Effector memory CD4-positive, alpha-beta T cell (primary cell): ENCODE data around the gene FIBP.

ENCODE experiments used
- DNase-seq, 3 donors: peaks; one replicate each; pipeline ENCODE4 v3.0.0-alpha.2; 2020
- H3K27ac ChIP-seq: 2 replicates; pipeline ENCODE4 v1.7.0; 2013; ENCODE audit warnings: mild to moderate bottlenecking, low read length, moderate library complexity; ENCODE audit not compliant: insufficient read depth, poor library complexity, severe bottlenecking
- H3K27me3 ChIP-seq: replicated peaks from 2 replicates; pipeline ENCODE4 v1.7.0; 2013; ENCODE audit warnings: mild to moderate bottlenecking, low read length; ENCODE audit not compliant: insufficient read depth, control insufficient read depth, poor library complexity, severe bottlenecking
- H3K36me3 ChIP-seq: 2 replicates; pipeline ENCODE4 v1.7.0; 2013; ENCODE audit warnings: mild to moderate bottlenecking, low read length, moderate library complexity; ENCODE audit not compliant: control insufficient read depth, insufficient read depth
- H3K4me1 ChIP-seq: 2 replicates; pipeline ENCODE4 v1.7.0; 2013; ENCODE audit warnings: low read length, mild to moderate bottlenecking; ENCODE audit not compliant: control insufficient read depth, insufficient read depth, poor library complexity, severe bottlenecking
- H3K4me3 ChIP-seq: 2 replicates; pipeline ENCODE4 v1.7.0; 2013; ENCODE audit warnings: low read length, low read depth, mild to moderate bottlenecking; ENCODE audit not compliant: insufficient read depth, poor library complexity, severe bottlenecking
- H3K9me3 ChIP-seq: 2 replicates; pipeline ENCODE4 v1.7.0; 2013; ENCODE audit warnings: mild to moderate bottlenecking, low read length, moderate library complexity; ENCODE audit not compliant: control insufficient read depth

The FIBP gene

GRCh38 chr11:65915101-65915820, 27.0 kb upstream of the FIBP start:
- DNase-seq: no peak
- Histone ChIP-seq H3K36me3 (no peaks in the 10 kb centered on the region), H3K27me3 (no peaks in the 10 kb centered on the region)

GRCh38 chr11:65912845-65913244, 24.6 kb upstream of the FIBP start:
- Histone ChIP-seq H3K27me3 (no peaks in the 10 kb centered on the region), H3K9me3 (no peaks in the 10 kb centered on the region), H3K27ac (no peak overlapping the region), H3K4me1 (peaks cover 12% of the 10 kb centered on the region), H3K36me3 (no peaks in the 10 kb centered on the region), H3K4me3 (no peak overlapping the region)
- no peak for DNase-seq

More at GRCh38 chr11:65915101-65915820, 27.0 kb upstream of the FIBP start:
- Histone ChIP-seq H3K4me1 (peaks cover 22% of the 10 kb centered on the region), H3K9me3 (no peaks in the 10 kb centered on the region), H3K27ac (no peak overlapping the region), H3K4me3 (no peak overlapping the region)

DNA sequence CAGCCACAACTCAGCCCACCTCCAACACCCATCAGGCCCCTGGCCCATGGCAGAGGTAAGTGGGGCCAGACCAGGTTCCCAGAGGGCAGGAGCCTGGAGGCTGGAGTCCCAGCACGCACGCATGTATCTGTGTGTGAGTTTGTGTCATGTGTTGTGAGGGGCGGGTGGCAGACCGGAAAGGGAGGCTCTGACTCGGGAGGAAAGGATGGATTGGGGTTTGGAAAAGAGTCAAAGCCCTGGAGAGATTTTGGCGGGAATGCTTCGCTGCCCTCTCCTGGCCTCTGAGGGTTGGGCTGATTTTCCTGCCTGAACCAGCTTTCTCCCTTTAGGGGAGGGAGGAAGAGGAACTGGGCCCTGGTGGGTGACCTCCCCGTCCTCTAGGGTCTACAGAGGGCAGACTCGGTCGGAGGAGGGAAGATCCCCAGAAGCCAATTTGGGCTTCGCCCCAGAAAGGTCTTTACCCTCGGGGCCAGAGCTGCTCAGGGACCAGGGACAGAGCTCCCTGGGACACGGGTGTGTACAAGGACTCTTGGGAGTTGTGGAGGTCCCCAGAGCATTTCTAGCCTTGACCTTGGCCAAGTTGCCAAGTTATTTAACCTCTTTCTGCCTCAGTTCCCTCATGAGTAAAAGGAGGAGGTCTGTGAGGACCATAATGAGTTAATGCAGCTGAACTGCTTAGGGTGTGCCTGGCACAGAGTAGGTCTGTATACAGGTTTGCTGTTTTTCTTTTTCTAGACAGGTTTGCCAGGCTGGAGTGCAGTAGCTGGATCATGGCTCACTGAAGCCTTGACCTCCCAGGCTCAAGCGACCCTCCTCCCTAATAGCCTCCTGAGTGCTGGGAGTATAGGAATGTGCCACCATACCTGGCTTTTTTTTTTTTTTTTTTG, 23.7 kb upstream of the FIBP start:
- DNase-seq: no peak
- no peaks in the 10 kb centered on the region for H3K9me3 ChIP-seq

GRCh38 chr11:65907878-65908277, 19.6 kb upstream of the FIBP start:
- H3K4me1 ChIP-seq: no peaks in the 10 kb centered on the region
- no peak overlapping the region for H3K27ac ChIP-seq
- DNase-seq: no peak
- no peaks in the 10 kb centered on the region for H3K36me3 ChIP-seq
- H3K4me3 ChIP-seq: no peak overlapping the region
- H3K9me3 ChIP-seq: no peaks in the 10 kb centered on the region
- H3K27me3 ChIP-seq: no peaks in the 10 kb centered on the region

More for the DNA sequence above, 23.7 kb upstream of the FIBP start:
- Histone ChIP-seq H3K4me3 (no peak overlapping the region), H3K4me1 (peaks cover 2% of the 10 kb centered on the region), H3K36me3 (no peaks in the 10 kb centered on the region), H3K27me3 (no peaks in the 10 kb centered on the region), H3K27ac (no peak overlapping the region)

GRCh38 chr11:65906602-65907001, 18.3 kb upstream of the FIBP start:
- Histone ChIP-seq H3K4me3 (no peak overlapping the region), H3K9me3 (no peaks in the 10 kb centered on the region), H3K27ac (no peak overlapping the region), H3K27me3 (no peaks in the 10 kb centered on the region), H3K4me1 (no peaks in the 10 kb centered on the region), H3K36me3 (no peaks in the 10 kb centered on the region)
- DNase-seq: no peak

DNA sequence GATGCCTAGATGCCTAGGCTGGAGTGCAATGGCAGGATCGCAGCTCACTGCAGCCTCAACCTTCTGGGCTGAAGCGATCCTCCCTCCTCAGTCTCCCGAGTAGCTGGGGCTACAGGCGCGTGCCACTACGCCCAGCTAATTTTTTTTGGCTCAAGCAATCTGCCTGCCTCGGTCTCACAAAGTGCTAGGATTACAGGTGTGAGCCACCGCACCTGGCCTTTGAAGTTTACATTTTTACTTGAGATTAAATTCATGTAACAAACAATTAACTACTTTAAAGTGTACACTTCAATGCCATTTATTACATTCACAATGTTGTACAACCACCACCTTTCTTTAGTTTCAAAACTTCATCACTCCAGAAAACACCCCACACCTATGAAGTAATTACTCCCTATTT, 15.4 kb upstream of the FIBP start:
- no peak for DNase-seq
- no peaks in the 10 kb centered on the region for H3K36me3 ChIP-seq
- H3K9me3 ChIP-seq: no peaks in the 10 kb centered on the region
- peaks cover 11% of the 10 kb centered on the region for H3K27me3 ChIP-seq
- peaks cover 18% of the 10 kb centered on the region for H3K4me1 ChIP-seq
- no peak overlapping the region for H3K27ac ChIP-seq
- no peak overlapping the region for H3K4me3 ChIP-seq

GRCh38 chr11:65903068-65903481, 14.8 kb upstream of the FIBP start:
- Histone ChIP-seq H3K27me3 (peaks cover 11% of the 10 kb centered on the region), H3K4me1 (peaks cover 19% of the 10 kb centered on the region), H3K4me3 (no peak overlapping the region), H3K9me3 (no peaks in the 10 kb centered on the region), H3K36me3 (no peaks in the 10 kb centered on the region), H3K27ac (no peak overlapping the region)
- DNase-seq: no peak

GRCh38 chr11:65900899-65901180, 12.6 kb upstream of the FIBP start:
- Histone ChIP-seq H3K9me3 (no peaks in the 10 kb centered on the region), H3K4me1 (peaks cover 19% of the 10 kb centered on the region), H3K4me3 (no peak overlapping the region), H3K27me3 (peaks cover 11% of the 10 kb centered on the region), H3K36me3 (no peaks in the 10 kb centered on the region), H3K27ac (no peak overlapping the region)
- no peak for DNase-seq

DNA sequence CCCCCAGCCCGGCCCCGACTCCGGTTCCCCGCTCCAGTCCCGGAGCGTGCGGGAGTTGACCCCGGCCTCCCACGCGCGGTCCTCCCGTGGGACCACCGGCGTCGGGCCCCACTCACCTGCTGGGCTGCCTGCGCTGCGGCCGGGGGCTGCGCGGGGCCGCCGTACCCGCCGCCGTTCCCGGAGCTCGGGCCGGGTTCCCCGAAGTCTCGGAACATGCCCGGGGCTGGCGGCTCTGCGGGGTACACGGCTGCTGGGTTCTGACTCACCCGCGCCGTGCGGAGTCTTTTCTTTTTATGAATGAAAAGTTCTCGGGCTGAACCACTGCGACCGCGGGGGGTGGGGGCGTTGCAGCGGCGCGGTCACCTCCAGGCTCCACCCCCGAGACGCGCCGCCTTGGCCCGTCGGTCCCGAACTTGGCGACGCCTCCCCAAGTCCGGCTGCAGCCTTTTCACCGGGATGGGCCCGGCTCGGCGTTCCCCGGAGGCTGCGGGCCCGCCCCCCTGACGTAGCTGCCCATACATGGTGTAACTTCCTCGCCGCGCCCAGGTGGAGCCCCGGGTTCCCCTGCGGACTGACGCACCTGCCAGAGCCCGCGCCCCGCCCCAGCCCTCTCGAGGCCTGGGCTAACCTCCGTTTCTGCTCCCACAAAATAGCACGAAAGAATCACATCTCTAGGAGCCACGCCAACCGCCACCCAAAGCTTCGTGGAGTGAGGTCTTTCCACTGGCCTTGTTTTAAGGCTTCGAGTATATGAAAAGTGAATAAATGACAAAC, 12.0 kb upstream of the FIBP start, which contains the start of gene FOSL1:
TSS of gene FOSL1 (minus strand) at position 264 of the 774 bp plus-strand sequence. CDS start at position 215, 49 bp downstream.
- Histone ChIP-seq H3K4me1 (peaks cover 19% of the 10 kb centered on the region), H3K4me3 (peak within 1 kb of the TSS; percentile 54), H3K9me3 (no peaks in the 10 kb centered on the region), H3K27me3 (peaks cover 11% of the 10 kb centered on the region), H3K36me3 (no peaks in the 10 kb centered on the region), H3K27ac (peak within 1 kb of the TSS; percentile 26)
- peak; percentile 94 to 96 (median 94) for DNase-seq
